H1 (cell line): ENCODE measurements around the gene LZTFL1.

ENCODE experiments used
- EP300 ChIP-seq, 2 experiments: IDR thresholded peaks; 1 replicate in 1 of 2; 2 replicates in 1 of 2; pipeline ENCODE4 v1.6.1; 2011 to 2012; ENCODE audit warnings: low read depth in 2 of 2, low read length in 2 of 2, mild to moderate bottlenecking in 2 of 2, borderline replicate concordance in 1 of 2, inconsistent platforms in 1 of 2, moderate library complexity in 1 of 2
- POLR2AphosphoS5 ChIP-seq: IDR thresholded peaks from 2 replicates; pipeline ENCODE4 v1.6.1; 2011; ENCODE audit warnings: low read depth, low read length
- RAD21 ChIP-seq, 2 experiments: IDR thresholded peaks in 1 of 2; conservative IDR thresholded peaks in 1 of 2; 2 replicates each; pipeline ENCODE4 v1.6.1; 2011; ENCODE audit warnings: low read depth in 2 of 2, low read length in 2 of 2, improper control_type of control experiment in 1 of 2, inconsistent platforms in 1 of 2, mild to moderate bottlenecking in 1 of 2, moderate library complexity in 1 of 2
- TF ChIP-seq, protein P1 (sequence below), 3 experiments: IDR thresholded peaks; 1 replicate in 2 of 3; 2 replicates in 1 of 3; pipeline versions ENCODE4 v1.5.1 to v1.6.1; 2011; ENCODE audit warnings: low read length in 3 of 3, mild to moderate bottlenecking in 3 of 3, inconsistent platforms in 2 of 3, low read depth in 1 of 3, moderate library complexity in 1 of 3; ENCODE audit not compliant: insufficient read depth in 1 of 3; ENCODE audit errors: control extremely low read depth in 1 of 3

GRCh38 chr3:45868213-45868612 is 26.3 kb upstream of the LZTFL1 start:
- TF ChIP-seq RAD21 (IDR thresholded peaks at IDR 0.05 in 1 of 2, conservative IDR thresholded peaks at IDR 0.05 in 1 of 2; ENCODE audit: low read depth in 2 of 2, low read length in 2 of 2) (no peak), POLR2AphosphoS5 (no peak), EP300 (IDR thresholded peaks at IDR 0.05; ENCODE audit: borderline replicate concordance in 1 of 2, low read depth in 2 of 2, low read length in 2 of 2) (no peak)
- TF ChIP-seq, protein P1, sequence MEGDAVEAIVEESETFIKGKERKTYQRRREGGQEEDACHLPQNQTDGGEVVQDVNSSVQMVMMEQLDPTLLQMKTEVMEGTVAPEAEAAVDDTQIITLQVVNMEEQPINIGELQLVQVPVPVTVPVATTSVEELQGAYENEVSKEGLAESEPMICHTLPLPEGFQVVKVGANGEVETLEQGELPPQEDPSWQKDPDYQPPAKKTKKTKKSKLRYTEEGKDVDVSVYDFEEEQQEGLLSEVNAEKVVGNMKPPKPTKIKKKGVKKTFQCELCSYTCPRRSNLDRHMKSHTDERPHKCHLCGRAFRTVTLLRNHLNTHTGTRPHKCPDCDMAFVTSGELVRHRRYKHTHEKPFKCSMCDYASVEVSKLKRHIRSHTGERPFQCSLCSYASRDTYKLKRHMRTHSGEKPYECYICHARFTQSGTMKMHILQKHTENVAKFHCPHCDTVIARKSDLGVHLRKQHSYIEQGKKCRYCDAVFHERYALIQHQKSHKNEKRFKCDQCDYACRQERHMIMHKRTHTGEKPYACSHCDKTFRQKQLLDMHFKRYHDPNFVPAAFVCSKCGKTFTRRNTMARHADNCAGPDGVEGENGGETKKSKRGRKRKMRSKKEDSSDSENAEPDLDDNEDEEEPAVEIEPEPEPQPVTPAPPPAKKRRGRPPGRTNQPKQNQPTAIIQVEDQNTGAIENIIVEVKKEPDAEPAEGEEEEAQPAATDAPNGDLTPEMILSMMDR (IDR thresholded peaks at IDR 0.05; ENCODE audit: control extremely low read depth in 1 of 3, insufficient read depth in 1 of 3, low read depth in 1 of 3, low read length in 3 of 3), result no peak
